OCI-LY3 (cell line): ENCODE measurements around the gene EFCAB8.

Experiments
- H2AFZ ChIP-seq: fragments of 200-600, 300-600 bp; shearing (Covaris generic); 2 replicates; pipeline ENCODE4 v1.6.0; 2014; ENCODE audit warnings: antibody characterized with exemption, low read depth, low read length
- H3K27ac ChIP-seq: fragments of 200-600, 300-600 bp; sonication (generic); 2 replicates; pipeline ENCODE4 v1.5.1; 2014; ENCODE audit warnings: mild to moderate bottlenecking, low read length, moderate library complexity, mixed read lengths
- H3K27me3 ChIP-seq: fragments of 200-600, 300-600 bp; sonication (generic); 2 replicates; pipeline ENCODE4 v1.6.1; 2014; ENCODE audit warnings: low read depth, low read length, mixed read lengths
- H3K36me3 ChIP-seq: fragments of 200-600, 300-600 bp; sonication (generic); replicated peaks from 2 replicates; pipeline ENCODE3; 2014; ENCODE audit warnings: low read depth, low read length, mixed read lengths
- H3K4me1 ChIP-seq: fragments of 300-600, 200-600 bp; sonication (generic); 2 replicates; pipeline ENCODE4 v1.6.1; 2014; ENCODE audit warnings: low read length, mixed read lengths
- H3K4me2 ChIP-seq: fragments of 200-600, 300-600 bp; sonication (generic); 2 replicates; pipeline ENCODE4 v1.6.1; 2014; ENCODE audit warnings: low read length, mixed read lengths
- H3K4me3 ChIP-seq: fragments of 300-600, 200-600 bp; sonication (generic); 2 replicates; pipeline ENCODE4 v1.5.1; 2014; ENCODE audit warnings: antibody characterized with exemption, mild to moderate bottlenecking, low read length, moderate library complexity
- H3K79me2 ChIP-seq: fragments of 300-600, 200-600 bp; shearing (Covaris generic); 2 replicates; pipeline ENCODE4 v1.6.1; 2014; ENCODE audit warnings: mild to moderate bottlenecking, low read length, mixed read lengths
- H3K9ac ChIP-seq: fragments of 300-600, 200-600 bp; shearing (Covaris generic); 2 replicates; pipeline ENCODE4 v1.6.0; 2014; ENCODE audit warnings: mild to moderate bottlenecking, low read length, moderate library complexity
- H3K9me3 ChIP-seq: fragments of 200-600, 300-600 bp; shearing (Covaris generic); 2 replicates; pipeline ENCODE4 v1.6.1; 2014; ENCODE audit warnings: low read length, mixed read lengths; ENCODE audit not compliant: insufficient read depth
- H4K20me1 ChIP-seq: fragments of 200-600, 300-600 bp; sonication (generic); 2 replicates; pipeline ENCODE4 v1.6.1; 2016; ENCODE audit warnings: low read length, mixed read lengths; ENCODE audit not compliant: insufficient read depth
- EZH2phosphoT487 ChIP-seq: fragments of 200-600 bp; shearing (Covaris generic); IDR thresholded peaks from 2 replicates; pipeline ENCODE4 v1.6.1; 2018; ENCODE audit warnings: antibody characterized with exemption, mixed run types, low read depth
- TF ChIP-seq, protein P1 (sequence below): fragments of 200-600, 300-600 bp; sonication (generic); IDR thresholded peaks from 2 replicates; pipeline ENCODE4 v1.5.1; 2014; ENCODE audit warnings: antibody characterized with exemption, low read length, low read depth

The EFCAB8 gene

DNA sequence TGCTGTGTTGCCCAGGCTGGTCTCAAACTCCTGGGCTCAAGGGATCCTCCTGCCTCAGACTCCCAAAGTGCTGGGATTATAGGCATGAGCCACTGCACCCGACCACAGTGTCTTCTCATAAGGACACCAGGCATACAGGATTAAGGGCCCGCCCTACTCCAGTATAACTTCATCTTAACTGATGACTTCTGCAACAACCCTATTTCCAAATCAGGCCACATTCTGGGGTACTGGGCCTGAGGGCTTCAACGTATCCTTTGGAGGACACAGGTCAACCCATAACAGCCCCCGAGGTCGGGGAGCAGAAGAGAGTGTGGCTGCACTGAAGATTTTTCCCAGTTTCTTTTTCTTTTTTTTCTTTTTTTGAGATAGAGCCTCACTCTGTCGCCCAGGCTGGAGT is 105.9 kb downstream of the EFCAB8 start:
- Histone ChIP-seq H3K27me3 (no peaks in the 10 kb centered on the region), H3K9me3 (no peaks in the 10 kb centered on the region), H3K4me2 (no peak overlapping the region), H4K20me1 (no peaks in the 10 kb centered on the region), H3K4me1 (peaks cover 14% of the 10 kb centered on the region), H3K27ac (no peak overlapping the region), H3K9ac (no peak overlapping the region), H3K4me3 (no peak overlapping the region), H3K36me3 (no peaks in the 10 kb centered on the region), H3K79me2 (no peaks in the 10 kb centered on the region), H2AFZ (no peak overlapping the region)
- TF ChIP-seq EZH2phosphoT487, result no peak
- TF ChIP-seq, protein P1, sequence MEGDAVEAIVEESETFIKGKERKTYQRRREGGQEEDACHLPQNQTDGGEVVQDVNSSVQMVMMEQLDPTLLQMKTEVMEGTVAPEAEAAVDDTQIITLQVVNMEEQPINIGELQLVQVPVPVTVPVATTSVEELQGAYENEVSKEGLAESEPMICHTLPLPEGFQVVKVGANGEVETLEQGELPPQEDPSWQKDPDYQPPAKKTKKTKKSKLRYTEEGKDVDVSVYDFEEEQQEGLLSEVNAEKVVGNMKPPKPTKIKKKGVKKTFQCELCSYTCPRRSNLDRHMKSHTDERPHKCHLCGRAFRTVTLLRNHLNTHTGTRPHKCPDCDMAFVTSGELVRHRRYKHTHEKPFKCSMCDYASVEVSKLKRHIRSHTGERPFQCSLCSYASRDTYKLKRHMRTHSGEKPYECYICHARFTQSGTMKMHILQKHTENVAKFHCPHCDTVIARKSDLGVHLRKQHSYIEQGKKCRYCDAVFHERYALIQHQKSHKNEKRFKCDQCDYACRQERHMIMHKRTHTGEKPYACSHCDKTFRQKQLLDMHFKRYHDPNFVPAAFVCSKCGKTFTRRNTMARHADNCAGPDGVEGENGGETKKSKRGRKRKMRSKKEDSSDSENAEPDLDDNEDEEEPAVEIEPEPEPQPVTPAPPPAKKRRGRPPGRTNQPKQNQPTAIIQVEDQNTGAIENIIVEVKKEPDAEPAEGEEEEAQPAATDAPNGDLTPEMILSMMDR, result no peak

DNA sequence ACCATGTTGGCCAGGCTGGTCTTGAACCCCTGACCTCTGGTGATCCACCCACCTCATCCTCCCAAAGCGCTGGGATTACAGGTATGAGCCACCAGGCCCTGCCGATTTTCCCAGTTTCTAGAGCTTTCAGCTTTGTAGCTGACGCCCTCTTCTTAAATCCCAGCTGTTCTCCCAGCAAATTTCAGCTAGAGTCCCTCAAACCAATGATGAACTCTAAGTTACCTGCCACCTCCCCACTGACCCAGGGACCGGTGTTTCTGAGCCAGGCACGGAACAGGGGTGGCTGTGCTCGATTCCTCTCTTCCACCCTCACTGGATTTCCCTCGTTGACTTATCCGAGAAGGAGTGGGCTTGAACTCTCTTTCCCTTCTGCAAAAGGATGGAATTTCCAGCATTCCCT is 106.4 kb downstream of the EFCAB8 start:
- H3K79me2 ChIP-seq, result no peaks in the 10 kb centered on the region
- H3K36me3 ChIP-seq, result no peaks in the 10 kb centered on the region
- no peak overlapping the region for H3K27ac ChIP-seq
- H3K27me3 ChIP-seq, result no peaks in the 10 kb centered on the region
- peaks cover 19% of the 10 kb centered on the region for H3K4me1 ChIP-seq
- H2AFZ ChIP-seq, result no peak overlapping the region
- H3K4me3 ChIP-seq, result no peak overlapping the region
- TF ChIP-seq EZH2phosphoT487, result no peak
- TF ChIP-seq, protein P1, result no peak
- H3K9ac ChIP-seq, result no peak overlapping the region
- H3K4me2 ChIP-seq, result no peak overlapping the region
- no peaks in the 10 kb centered on the region for H4K20me1 ChIP-seq
- H3K9me3 ChIP-seq, result no peaks in the 10 kb centered on the region

DNA sequence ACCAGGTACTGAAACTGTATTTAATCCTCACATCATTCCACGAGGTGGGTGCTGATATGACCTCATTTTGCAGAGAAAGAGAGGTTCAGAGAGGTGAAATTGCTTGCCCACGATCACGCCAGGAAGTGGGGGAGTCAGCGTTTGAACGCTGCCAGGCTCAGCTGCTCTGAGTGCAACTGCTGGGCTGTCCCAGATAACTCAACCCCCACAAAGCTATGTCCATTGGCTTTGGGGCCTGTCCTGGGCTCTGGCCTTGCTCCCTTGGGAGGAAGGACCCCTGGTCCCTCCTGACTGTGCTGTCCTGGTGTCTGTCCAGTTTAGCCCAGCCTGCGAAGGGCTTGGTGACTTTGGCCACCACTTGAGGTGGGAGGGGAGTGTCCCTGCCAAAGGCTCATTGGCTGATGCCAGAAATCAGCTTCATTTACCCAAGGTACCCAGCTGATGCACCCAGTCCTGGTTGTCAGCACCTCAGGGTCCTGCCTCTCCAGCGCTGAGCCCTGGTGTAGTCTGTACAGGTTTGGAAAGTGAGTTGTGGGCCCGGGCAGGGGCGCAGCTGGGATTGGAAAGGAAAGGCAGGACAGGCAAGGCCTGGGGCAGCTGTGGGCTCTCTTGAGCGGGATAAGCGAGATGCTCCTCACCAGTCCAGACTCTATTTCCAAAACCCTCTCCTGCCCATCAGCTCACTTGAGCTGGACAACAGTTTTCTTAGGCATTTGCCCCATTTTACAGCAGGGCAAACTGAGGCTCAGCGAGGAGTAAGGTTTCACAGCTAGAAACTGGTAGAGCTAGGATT is 107.1 kb downstream of the EFCAB8 start:
- no peak overlapping the region for H3K9ac ChIP-seq
- TF ChIP-seq, protein P1, result no peak
- TF ChIP-seq EZH2phosphoT487, result no peak
- H3K27ac ChIP-seq, result no peak overlapping the region
- H3K4me3 ChIP-seq, result no peak overlapping the region
- no peaks in the 10 kb centered on the region for H3K36me3 ChIP-seq
- H3K4me2 ChIP-seq, result no peak overlapping the region
- peaks cover 26% of the 10 kb centered on the region for H3K4me1 ChIP-seq
- H3K9me3 ChIP-seq, result no peaks in the 10 kb centered on the region
- H3K27me3 ChIP-seq, result no peaks in the 10 kb centered on the region
- H3K79me2 ChIP-seq, result no peaks in the 10 kb centered on the region
- H4K20me1 ChIP-seq, result no peaks in the 10 kb centered on the region
- H2AFZ ChIP-seq, result no peak overlapping the region

DNA sequence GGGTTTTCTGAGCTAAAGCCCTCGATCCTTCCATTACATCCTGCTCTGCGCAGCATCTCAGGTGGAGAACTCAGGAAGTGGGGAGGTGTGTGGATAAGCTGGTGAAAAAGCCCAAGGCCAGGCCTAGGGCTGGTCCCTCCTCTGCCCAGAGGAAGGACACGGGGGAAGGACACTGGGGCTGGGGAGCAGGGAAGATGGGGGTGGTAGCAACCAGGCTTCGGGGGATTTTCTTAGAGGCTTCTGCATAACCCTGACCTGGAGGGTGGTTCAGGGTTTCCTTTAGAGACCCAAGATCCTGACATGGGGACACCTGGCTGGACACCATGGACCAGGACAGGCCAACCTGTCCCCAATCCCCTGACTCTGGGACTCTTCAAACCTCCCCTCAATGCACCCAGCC is 107.7 kb downstream of the EFCAB8 start:
- no peaks in the 10 kb centered on the region for H3K36me3 ChIP-seq
- no peak overlapping the region for H3K27ac ChIP-seq
- no peak overlapping the region for H3K9ac ChIP-seq
- no peak overlapping the region for H2AFZ ChIP-seq
- no peak for TF ChIP-seq EZH2phosphoT487
- TF ChIP-seq, protein P1, result no peak
- H3K9me3 ChIP-seq, result no peaks in the 10 kb centered on the region
- no peaks in the 10 kb centered on the region for H4K20me1 ChIP-seq
- no peak overlapping the region for H3K4me2 ChIP-seq
- no peaks in the 10 kb centered on the region for H3K27me3 ChIP-seq
- H3K4me1 ChIP-seq, result peaks cover 32% of the 10 kb centered on the region
- no peaks in the 10 kb centered on the region for H3K79me2 ChIP-seq
- H3K4me3 ChIP-seq, result no peak overlapping the region
